ENCODE data around the gene NDUFS1.

NDUFS1 gene

DNA sequence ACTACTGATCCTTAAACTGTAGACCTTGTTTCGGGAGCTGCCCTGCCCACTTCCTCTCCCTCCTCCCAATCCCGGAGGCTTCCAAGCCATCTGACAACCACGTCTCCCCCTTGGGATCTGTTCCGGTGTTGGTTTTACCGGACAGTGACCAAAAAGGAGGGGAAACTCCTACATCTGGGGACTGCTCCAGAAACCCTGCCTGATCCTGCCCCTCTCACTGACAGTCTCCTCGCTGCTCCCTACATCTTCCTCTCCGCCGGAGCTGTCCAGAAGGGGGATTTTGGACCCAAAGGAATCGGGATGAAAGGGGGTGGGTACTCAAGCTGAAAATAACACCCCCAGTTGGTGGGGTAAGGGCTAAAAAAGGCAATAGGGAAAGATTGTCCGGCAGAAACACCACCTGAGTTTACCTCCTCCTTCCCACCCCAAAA is 74.8 kb downstream of the NDUFS1 start:
- H3K4me1 ChIP-seq (ENCODE audit: control insufficient read depth in 1 of 2, insufficient read depth in 2 of 2, low read length in 2 of 2): peaks cover 4 to 5% of the 10 kb centered on the region in 2 experiments
- H4K8ac ChIP-seq (ENCODE audit: low read depth, low read length): peak overlapping the region; percentile 82
- H3K79me2 ChIP-seq (ENCODE audit: control insufficient read depth, insufficient read depth, low read length, poor library complexity): peaks cover 11% of the 10 kb centered on the region
- WGBS (ENCODE audit: extremely low coverage, insufficient coverage, insufficient read length): no CpG with 5 or more reads among the region's 10 CpGs
- DNase-seq: peak; percentile 20 to 49
- H3K4ac ChIP-seq (ENCODE audit: low read depth, low read length): peak overlapping the region; percentile 13
- H3K27me3 ChIP-seq (ENCODE audit: insufficient read depth, low read length): no peaks in the 10 kb centered on the region
- peak overlapping the region; percentile 27 for H3K14ac ChIP-seq (ENCODE audit: low read length)
- H3K36me3 ChIP-seq (ENCODE audit: control insufficient read depth in 1 of 2, insufficient read depth in 2 of 2, low read length in 2 of 2): no peaks in the 10 kb centered on the region
- peaks cover 15% of the 10 kb centered on the region for H3K79me1 ChIP-seq (ENCODE audit: low read length)
- H3K9me3 ChIP-seq (ENCODE audit: insufficient read depth, low read depth, low read length): no peaks in the 10 kb centered on the region
- no peak overlapping the region for H4K91ac ChIP-seq (ENCODE audit: low read depth, low read length)
- peak overlapping the region; percentile 97 for H3K27ac ChIP-seq (ENCODE audit: low read depth, low read length)
- H2AFZ ChIP-seq (ENCODE audit: insufficient read depth, low read length, poor library complexity): no peak overlapping the region
- H2BK120ac ChIP-seq (ENCODE audit: insufficient read depth, low read length, poor library complexity): no peak overlapping the region
- peak overlapping the region; percentile 100 for H3K4me2 ChIP-seq (ENCODE audit: low read length)
- peak overlapping the region; percentile 33 for H3K18ac ChIP-seq (ENCODE audit: low read length)
- H2BK12ac ChIP-seq (ENCODE audit: low read length): no peak overlapping the region
- H3K9ac ChIP-seq (ENCODE audit: low read length): peak overlapping the region; percentile 91
- H3K23ac ChIP-seq (ENCODE audit: low read length): peak overlapping the region; percentile 46
- H2AK5ac ChIP-seq (ENCODE audit: low read length): no peak overlapping the region
- peak overlapping the region; percentile 63 for H4K12ac ChIP-seq (ENCODE audit: low read depth, low read length)
- peak overlapping the region; percentile 50 for H2BK5ac ChIP-seq (ENCODE audit: low read depth, low read length, poor library complexity)
- H3K4me3 ChIP-seq (ENCODE audit: low read depth, low read length): peak overlapping the region; percentile 87

DNA sequence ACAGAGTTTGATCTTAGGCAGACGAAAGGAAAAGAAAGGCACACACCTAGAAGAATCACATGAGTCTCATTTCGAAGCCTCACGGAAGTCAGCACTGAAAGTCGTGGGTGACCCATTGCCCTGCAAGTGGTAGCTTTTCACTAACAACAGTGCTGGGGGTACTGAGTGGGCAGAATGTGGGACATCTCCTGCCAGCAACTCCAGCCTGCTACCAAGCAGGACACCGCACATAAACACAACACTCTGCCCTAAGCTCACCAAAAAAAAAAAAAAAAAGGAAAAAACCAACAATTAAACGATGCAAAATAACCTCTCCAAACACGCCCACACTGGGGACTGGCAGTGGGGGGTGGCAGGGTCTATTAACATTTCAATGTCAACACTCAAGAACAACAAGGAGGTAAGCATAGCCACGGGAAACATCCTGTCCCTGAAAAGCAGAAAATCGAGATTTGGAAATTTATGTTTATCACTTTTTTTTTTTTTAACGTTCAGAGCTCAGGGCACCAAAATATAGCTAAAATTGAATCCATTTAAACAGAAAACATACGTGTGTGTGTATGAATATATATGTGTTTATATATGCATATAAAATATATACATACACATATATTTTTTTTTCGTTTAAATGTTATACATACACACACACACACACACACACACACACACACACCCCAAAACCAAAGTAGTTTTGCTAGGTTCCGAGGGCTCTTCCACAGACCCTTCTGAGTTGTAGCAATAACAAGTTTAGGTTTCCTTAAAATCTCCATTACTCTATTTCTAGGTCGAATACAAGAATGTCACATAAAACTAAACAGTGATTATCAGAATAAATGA is 75.4 kb downstream of the NDUFS1 start:
- DNase-seq: no peak
- no peaks in the 10 kb centered on the region for H3K27me3 ChIP-seq (ENCODE audit: insufficient read depth, low read length)
- H3K14ac ChIP-seq (ENCODE audit: low read length): no peak overlapping the region
- H3K4me3 ChIP-seq (ENCODE audit: low read depth, low read length): no peak overlapping the region
- H3K27ac ChIP-seq (ENCODE audit: low read depth, low read length): peak overlapping the region; percentile 97
- H3K4me1 ChIP-seq (ENCODE audit: control insufficient read depth in 1 of 2, insufficient read depth in 2 of 2, low read length in 2 of 2): peaks cover 4 to 7% of the 10 kb centered on the region in 2 experiments
- peak overlapping the region; percentile 49 for H3K4ac ChIP-seq (ENCODE audit: low read depth, low read length)
- no peak overlapping the region for H2AK5ac ChIP-seq (ENCODE audit: low read length)
- H2BK5ac ChIP-seq (ENCODE audit: low read depth, low read length, poor library complexity): no peak overlapping the region
- peaks cover 15% of the 10 kb centered on the region for H3K79me1 ChIP-seq (ENCODE audit: low read length)
- no peak overlapping the region for H3K18ac ChIP-seq (ENCODE audit: low read length)
- H3K79me2 ChIP-seq (ENCODE audit: control insufficient read depth, insufficient read depth, low read length, poor library complexity): peaks cover 11% of the 10 kb centered on the region
- no peaks in the 10 kb centered on the region for H3K9me3 ChIP-seq (ENCODE audit: insufficient read depth, low read depth, low read length)
- no peaks in the 10 kb centered on the region for H3K36me3 ChIP-seq (ENCODE audit: control insufficient read depth in 1 of 2, insufficient read depth in 2 of 2, low read length in 2 of 2)
- H2BK12ac ChIP-seq (ENCODE audit: low read length): no peak overlapping the region
- H4K91ac ChIP-seq (ENCODE audit: low read depth, low read length): no peak overlapping the region
- peak overlapping the region; percentile 52 for H2AFZ ChIP-seq (ENCODE audit: insufficient read depth, low read length, poor library complexity)
- peak overlapping the region; percentile 11 for H3K23ac ChIP-seq (ENCODE audit: low read length)
- WGBS (ENCODE audit: extremely low coverage, insufficient coverage, insufficient read length): no CpG with 5 or more reads among the region's 14 CpGs
- H2BK120ac ChIP-seq (ENCODE audit: insufficient read depth, low read length, poor library complexity): no peak overlapping the region
- H3K4me2 ChIP-seq (ENCODE audit: low read length): peak overlapping the region; percentile 100
- no peak overlapping the region for H4K12ac ChIP-seq (ENCODE audit: low read depth, low read length)
- H4K8ac ChIP-seq (ENCODE audit: low read depth, low read length): peak overlapping the region; percentile 22
- H3K9ac ChIP-seq (ENCODE audit: low read length): no peak overlapping the region

DNA sequence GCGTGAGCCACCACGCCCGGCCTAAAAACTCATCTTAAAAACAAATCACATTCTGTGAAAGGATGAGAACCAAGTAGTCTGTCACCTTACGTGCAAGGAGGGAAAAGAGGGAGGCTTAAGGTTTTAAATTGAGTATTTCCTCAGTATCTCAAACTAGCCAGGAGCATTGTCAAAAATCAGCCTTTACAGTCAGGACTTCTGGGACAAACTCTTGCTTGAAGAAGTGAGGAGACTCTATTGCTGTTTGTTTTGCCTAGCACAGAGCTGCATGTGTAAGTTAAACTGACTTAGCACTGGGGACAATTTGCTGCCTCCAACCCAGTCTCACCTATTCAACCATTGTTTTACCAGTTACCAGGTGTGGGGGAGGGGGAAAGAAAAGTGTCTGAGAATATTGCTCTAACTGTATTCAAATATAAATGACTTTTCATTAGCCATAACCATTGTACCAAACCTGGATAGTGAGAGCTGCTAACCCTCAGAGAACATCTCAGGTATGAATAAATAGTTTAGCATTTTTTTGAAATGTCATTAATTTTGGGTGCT is 76.9 kb downstream of the NDUFS1 start:
- WGBS (ENCODE audit: extremely low coverage, insufficient coverage, insufficient read length): no CpG with 5 or more reads among the region's 4 CpGs
- Histone ChIP-seq H4K91ac (ENCODE audit: low read depth, low read length) (no peak overlapping the region), H4K8ac (ENCODE audit: low read depth, low read length) (no peak overlapping the region), H2AFZ (ENCODE audit: insufficient read depth, low read length, poor library complexity) (no peak overlapping the region), H3K36me3 (ENCODE audit: control insufficient read depth in 1 of 2, insufficient read depth in 2 of 2, low read length in 2 of 2) (no peaks in the 10 kb centered on the region), H3K23ac (ENCODE audit: low read length) (no peak overlapping the region), H3K4ac (ENCODE audit: low read depth, low read length) (peak overlapping the region; percentile 47), H3K79me2 (ENCODE audit: control insufficient read depth, insufficient read depth, low read length, poor library complexity) (peaks cover 11% of the 10 kb centered on the region), H3K14ac (ENCODE audit: low read length) (no peak overlapping the region), H3K18ac (ENCODE audit: low read length) (no peak overlapping the region), H2BK5ac (ENCODE audit: low read depth, low read length, poor library complexity) (no peak overlapping the region), H3K4me3 (ENCODE audit: low read depth, low read length) (no peak overlapping the region), H2AK5ac (ENCODE audit: low read length) (no peak overlapping the region), H3K27ac (ENCODE audit: low read depth, low read length) (no peak overlapping the region), H3K9me3 (ENCODE audit: insufficient read depth, low read depth, low read length) (no peaks in the 10 kb centered on the region), H2BK120ac (ENCODE audit: insufficient read depth, low read length, poor library complexity) (no peak overlapping the region), H3K4me1 (ENCODE audit: control insufficient read depth in 1 of 2, insufficient read depth in 2 of 2, low read length in 2 of 2) (peaks cover 4 to 7% of the 10 kb centered on the region in 2 experiments), H2BK12ac (ENCODE audit: low read length) (no peak overlapping the region), H3K4me2 (ENCODE audit: low read length) (no peak overlapping the region), H3K79me1 (ENCODE audit: low read length) (peaks cover 15% of the 10 kb centered on the region), H4K12ac (ENCODE audit: low read depth, low read length) (no peak overlapping the region), H3K27me3 (ENCODE audit: insufficient read depth, low read length) (no peaks in the 10 kb centered on the region), H3K9ac (ENCODE audit: low read length) (no peak overlapping the region)
- no peak for DNase-seq

DNA sequence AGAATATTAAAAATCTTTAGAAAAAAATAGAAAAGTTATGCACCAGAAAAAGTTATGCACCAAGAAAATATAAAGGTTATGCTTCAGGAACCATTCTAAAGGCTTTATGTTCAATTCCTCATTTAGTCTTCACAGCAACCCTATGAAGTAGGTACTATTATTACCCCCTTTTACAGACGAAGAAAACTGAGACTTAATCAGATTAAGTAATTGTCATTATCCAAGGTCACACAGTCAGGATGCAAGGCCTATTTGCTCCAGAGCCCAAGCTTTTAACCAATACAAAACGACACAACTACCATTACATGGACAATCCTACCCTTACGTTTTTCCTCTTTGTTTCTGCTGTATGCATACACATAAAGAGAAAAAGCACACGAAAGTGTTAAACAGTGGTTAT is 78.3 kb downstream of the NDUFS1 start:
- no CpG with 5 or more reads among the region's 4 CpGs for WGBS (ENCODE audit: extremely low coverage, insufficient coverage, insufficient read length)
- H3K27me3 ChIP-seq (ENCODE audit: insufficient read depth, low read length): no peaks in the 10 kb centered on the region

More for the DNA sequence above, 78.3 kb downstream of the NDUFS1 start:
- Histone ChIP-seq H2BK120ac (ENCODE audit: insufficient read depth, low read length, poor library complexity) (no peak overlapping the region), H3K9ac (ENCODE audit: low read length) (no peak overlapping the region), H4K8ac (ENCODE audit: low read depth, low read length) (no peak overlapping the region), H3K9me3 (ENCODE audit: insufficient read depth, low read depth, low read length) (no peaks in the 10 kb centered on the region), H3K23ac (ENCODE audit: low read length) (no peak overlapping the region), H3K79me2 (ENCODE audit: control insufficient read depth, insufficient read depth, low read length, poor library complexity) (peaks cover 10% of the 10 kb centered on the region), H2BK12ac (ENCODE audit: low read length) (no peak overlapping the region), H3K18ac (ENCODE audit: low read length) (no peak overlapping the region), H3K4me2 (ENCODE audit: low read length) (no peak overlapping the region), H3K36me3 (ENCODE audit: control insufficient read depth in 1 of 2, insufficient read depth in 2 of 2, low read length in 2 of 2) (no peaks in the 10 kb centered on the region), H4K12ac (ENCODE audit: low read depth, low read length) (no peak overlapping the region), H3K27ac (ENCODE audit: low read depth, low read length) (no peak overlapping the region), H3K4me1 (ENCODE audit: control insufficient read depth in 1 of 2, insufficient read depth in 2 of 2, low read length in 2 of 2) (peaks cover 4 to 7% of the 10 kb centered on the region in 2 experiments), H3K4ac (ENCODE audit: low read depth, low read length) (no peak overlapping the region), H2AK5ac (ENCODE audit: low read length) (no peak overlapping the region), H3K14ac (ENCODE audit: low read length) (no peak overlapping the region), H4K91ac (ENCODE audit: low read depth, low read length) (no peak overlapping the region), H3K79me1 (ENCODE audit: low read length) (peaks cover 12% of the 10 kb centered on the region), H3K4me3 (ENCODE audit: low read depth, low read length) (no peak overlapping the region), H2BK5ac (ENCODE audit: low read depth, low read length, poor library complexity) (no peak overlapping the region), H2AFZ (ENCODE audit: insufficient read depth, low read length, poor library complexity) (no peak overlapping the region)
- DNase-seq: no peak

Measured in trophoblast cell (in vitro differentiated cells and primary cell).